Esophagus muscularis mucosa (tissue), 4 donors: ENCODE measurements around the gene APOE. TPM values are rescaled to one million over a fixed set of nuclear protein-coding genes. Genes with fewer than 3 reads are reported as not detected.

Experiments
- DNase-seq: peaks from one replicate; pipeline ENCODE4 v3.0.0-alpha.2; 2017; ENCODE audit errors: extremely low spot score
- H3K27ac ChIP-seq, 4 donors: fragments of 200-600 bp; sonication (generic); replicated peaks in 1 of 4; 1 replicate in 3 of 4; 2 replicates in 1 of 4; pipeline ENCODE4 v1.5.1; 2016 to 2019; ENCODE audit warnings: mild to moderate bottlenecking in 1 of 4
- H3K27me3 ChIP-seq, 4 donors: fragments of 200-600 bp; sonication (generic); one replicate each; pipeline versions ENCODE4 v1.5.1 to v1.6.0; 2016 to 2019
- H3K36me3 ChIP-seq, 4 donors: fragments of 200-600 bp; sonication (generic); one replicate each; pipeline ENCODE4 v1.5.1; 2016 to 2019
- H3K4me1 ChIP-seq, 4 donors: fragments of 200-600 bp; sonication (generic); one replicate each; pipeline ENCODE4 v1.5.1; 2016 to 2019
- H3K4me3 ChIP-seq, 4 donors: fragments of 200-600 bp; sonication (generic); 1 replicate in 2 of 4; 2 replicates in 2 of 4; pipeline ENCODE4 v1.5.1; 2016 to 2019; ENCODE audit warnings: mild to moderate bottlenecking in 4 of 4, moderate library complexity in 1 of 4
- H3K9me3 ChIP-seq, 4 donors: fragments of 200-600 bp; sonication (generic); 1 replicate in 3 of 4; 2 replicates in 1 of 4; pipeline ENCODE4 v1.5.1; 2016 to 2019
- EP300 ChIP-seq: sonication (generic); formaldehyde crosslinking; IDR thresholded peaks from one replicate; pipeline ENCODE4 v1.6.1; 2017; ENCODE audit warnings: antibody characterized with exemption
- POLR2A ChIP-seq: fragments of 450-650 bp; IDR thresholded peaks from one replicate; pipeline ENCODE4 v1.6.1; 2017; ENCODE audit warnings: antibody characterized with exemption, moderate library complexity, mild to moderate bottlenecking, low read depth
- POLR2AphosphoS5 ChIP-seq, 2 donors: sonication (generic); formaldehyde crosslinking; IDR thresholded peaks; one replicate each; pipeline ENCODE4 v1.6.1; 2017; ENCODE audit warnings: antibody characterized with exemption in 2 of 2
- WGBS: methylation state at CpG from one replicate; pipeline ENCODE4 v1.1.5; 2018; 5-methylcytosine and 5-hydroxymethylcytosine counted together
- intact Hi-C: fragments of 100-400 bp; cut with DNase I; formaldehyde crosslinking; loops from one replicate; pipeline ENCODE4 v1.15.1; 2023
- total RNA-seq, 4 donors: library from RNA; depleted of rRNA; stranded (reverse); fragments of >200 nt; gene quantifications; one replicate each; pipeline versions ENCODE4 v1.1.0 to v1.2.1, GENCODE V29; 2016
- TF ChIP-seq, protein P1 (sequence below), 3 experiments: fragments of 200-600 bp in 2 of 3; fragments of 450-650 bp in 1 of 3; sonication (generic) in 2 of 3; IDR thresholded peaks; one replicate each; pipeline ENCODE4 v1.5.1; 2017 to 2019; ENCODE audit warnings: antibody characterized with exemption in 3 of 3, mild to moderate bottlenecking in 2 of 3, moderate library complexity in 1 of 3

Gene APOE
- total RNA-seq, 4 donors from 2014 or later: 20.3 to 47.3 (median 37.2) TPM

DNA sequence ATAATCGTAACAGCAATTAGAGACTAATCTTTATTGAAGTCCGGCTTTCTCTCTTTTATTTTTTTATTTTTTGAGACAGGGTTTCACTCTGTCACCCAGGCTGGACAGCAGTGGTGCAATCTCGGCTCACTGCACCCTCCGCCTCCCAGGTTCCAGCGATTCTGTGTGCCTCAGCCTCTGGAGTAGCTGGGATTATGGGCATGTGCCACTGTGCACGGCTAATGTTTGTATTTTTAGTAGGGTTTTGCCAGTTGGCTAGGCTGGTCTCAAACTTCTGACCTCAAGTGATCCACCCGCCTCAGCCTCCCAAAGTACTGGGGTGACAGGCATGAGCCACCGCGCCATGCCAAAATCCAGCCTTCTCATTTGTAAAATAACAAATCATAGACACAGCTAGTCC lies 44.0 kb downstream of the APOE start:
- 71% methylated on average over 9 of the region's 9 CpGs for WGBS

DNA sequence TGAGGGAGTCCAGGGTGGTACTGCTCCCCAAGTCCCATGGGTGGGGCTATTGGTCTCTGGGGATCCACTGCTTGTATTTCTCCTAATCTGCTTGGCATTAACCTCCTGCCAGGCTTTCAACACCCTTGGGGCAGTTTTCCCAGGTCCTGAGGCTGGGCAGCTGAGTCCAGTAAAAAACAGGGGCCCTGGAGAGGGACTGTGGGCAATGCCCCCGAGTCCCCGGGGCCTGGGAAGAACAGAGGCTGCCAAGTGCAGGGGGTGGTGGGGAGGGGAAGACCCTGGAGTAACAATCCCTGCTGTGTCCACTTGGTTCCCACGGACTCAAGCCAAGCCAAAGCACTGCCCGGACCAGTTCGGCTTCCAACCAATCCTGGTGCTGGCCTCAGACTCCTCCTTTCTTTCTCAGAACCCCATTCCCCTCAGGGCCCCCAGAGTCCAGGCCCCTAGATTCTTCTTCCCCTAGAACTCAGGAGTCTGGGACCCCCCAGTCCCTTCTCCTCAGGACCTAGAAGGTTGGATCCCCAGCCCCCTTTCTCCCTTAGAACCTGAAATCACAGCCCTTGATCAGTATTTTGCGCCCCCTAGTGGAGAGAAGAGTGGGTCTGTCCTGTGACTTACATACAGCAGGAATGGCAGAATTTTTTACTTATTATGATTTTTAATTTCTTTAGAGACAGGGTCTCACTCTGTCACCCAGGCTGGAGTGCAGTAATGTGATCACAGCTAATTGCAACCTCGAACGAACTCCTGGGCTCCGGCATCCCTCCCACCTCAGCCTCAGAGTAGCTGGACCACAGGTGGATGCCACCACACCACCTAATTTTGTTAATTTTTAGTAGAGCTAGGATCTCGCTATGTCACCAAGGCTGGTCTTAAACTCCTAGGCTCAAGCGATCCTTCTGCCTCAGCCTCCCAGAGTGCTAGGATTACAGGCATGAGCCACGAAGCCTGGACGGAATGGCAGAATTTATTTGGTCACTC lies 45.9 kb downstream of the APOE start:
- Histone ChIP-seq H3K4me1 (peaks cover 24 to 42% (median 39%) of the 10 kb centered on the region in 4 donors), H3K27ac (peak overlapping the region in 3 of 4 donors; percentile 33 to 46 (median 36)), H3K9me3 (no peaks in the 10 kb centered on the region), H3K36me3 (peaks cover 0 to 31% (median 13%) of the 10 kb centered on the region in 4 donors), H3K27me3 (no peaks in the 10 kb centered on the region), H3K4me3 (no peak overlapping the region)
- intact Hi-C loops: loop anchor here (1.0 kb wide), 1 partner anchor 47 kb away; no protein-coding TSS in a partner anchor
- 41% methylated on average over 11 of the region's 13 CpGs for WGBS
- DNase-seq: no peak
- TF ChIP-seq, protein P1, sequence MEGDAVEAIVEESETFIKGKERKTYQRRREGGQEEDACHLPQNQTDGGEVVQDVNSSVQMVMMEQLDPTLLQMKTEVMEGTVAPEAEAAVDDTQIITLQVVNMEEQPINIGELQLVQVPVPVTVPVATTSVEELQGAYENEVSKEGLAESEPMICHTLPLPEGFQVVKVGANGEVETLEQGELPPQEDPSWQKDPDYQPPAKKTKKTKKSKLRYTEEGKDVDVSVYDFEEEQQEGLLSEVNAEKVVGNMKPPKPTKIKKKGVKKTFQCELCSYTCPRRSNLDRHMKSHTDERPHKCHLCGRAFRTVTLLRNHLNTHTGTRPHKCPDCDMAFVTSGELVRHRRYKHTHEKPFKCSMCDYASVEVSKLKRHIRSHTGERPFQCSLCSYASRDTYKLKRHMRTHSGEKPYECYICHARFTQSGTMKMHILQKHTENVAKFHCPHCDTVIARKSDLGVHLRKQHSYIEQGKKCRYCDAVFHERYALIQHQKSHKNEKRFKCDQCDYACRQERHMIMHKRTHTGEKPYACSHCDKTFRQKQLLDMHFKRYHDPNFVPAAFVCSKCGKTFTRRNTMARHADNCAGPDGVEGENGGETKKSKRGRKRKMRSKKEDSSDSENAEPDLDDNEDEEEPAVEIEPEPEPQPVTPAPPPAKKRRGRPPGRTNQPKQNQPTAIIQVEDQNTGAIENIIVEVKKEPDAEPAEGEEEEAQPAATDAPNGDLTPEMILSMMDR (IDR thresholded peaks at IDR 0.05): peak; percentile 79 to 83 (median 80)
- TF ChIP-seq EP300 (no peak), POLR2A (no peak)

More for the DNA sequence above, 44.0 kb downstream of the APOE start:
- H3K4me1 ChIP-seq: peaks cover 17 to 32% (median 31%) of the 10 kb centered on the region in 4 donors
- no peak overlapping the region for H3K27ac ChIP-seq
- TF ChIP-seq EP300 (no peak), POLR2A (no peak), POLR2AphosphoS5 (IDR thresholded peaks at IDR 0.05) (no peak)
- TF ChIP-seq, protein P1 (IDR thresholded peaks at IDR 0.05): no peak
- intact Hi-C loops: no loop called here
- H3K4me3 ChIP-seq: no peak overlapping the region
- DNase-seq: no peak
- peaks cover 0 to 31% (median 13%) of the 10 kb centered on the region in 4 donors for H3K36me3 ChIP-seq
- H3K27me3 ChIP-seq: no peaks in the 10 kb centered on the region
- no peaks in the 10 kb centered on the region for H3K9me3 ChIP-seq

DNA sequence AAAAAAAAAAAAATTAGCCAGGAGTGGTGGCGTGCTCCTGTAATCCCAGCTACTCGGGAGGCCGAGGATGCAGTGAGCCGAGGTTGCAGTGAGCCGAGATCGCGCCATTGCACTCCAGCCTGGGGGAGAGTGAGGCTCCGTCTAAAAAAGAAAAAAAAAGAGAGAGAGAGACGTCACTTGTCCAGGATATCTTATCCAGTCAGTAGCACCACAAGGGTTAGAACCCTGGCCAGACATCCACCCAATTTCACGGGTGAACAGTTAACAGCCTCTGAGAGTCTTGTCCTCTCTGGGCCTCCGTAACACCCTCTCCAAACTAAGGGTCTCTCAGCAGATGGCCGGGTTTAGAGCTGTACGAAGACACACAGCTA lies 48.7 kb downstream of the APOE start:
- Histone ChIP-seq H3K4me1 (peaks cover 37 to 70% (median 66%) of the 10 kb centered on the region in 4 donors), H3K27me3 (no peaks in the 10 kb centered on the region), H3K4me3 (peak overlapping the region; percentile 69 to 99 (median 92)), H3K9me3 (no peaks in the 10 kb centered on the region), H3K36me3 (peaks cover 0 to 24% (median 13%) of the 10 kb centered on the region in 4 donors), H3K27ac (peak overlapping the region; percentile 81 to 93 (median 90))
- 29% methylated on average over 13 of the region's 13 CpGs for WGBS
- intact Hi-C loops: no loop called here
- no peak for TF ChIP-seq EP300
- no peak for DNase-seq

DNA sequence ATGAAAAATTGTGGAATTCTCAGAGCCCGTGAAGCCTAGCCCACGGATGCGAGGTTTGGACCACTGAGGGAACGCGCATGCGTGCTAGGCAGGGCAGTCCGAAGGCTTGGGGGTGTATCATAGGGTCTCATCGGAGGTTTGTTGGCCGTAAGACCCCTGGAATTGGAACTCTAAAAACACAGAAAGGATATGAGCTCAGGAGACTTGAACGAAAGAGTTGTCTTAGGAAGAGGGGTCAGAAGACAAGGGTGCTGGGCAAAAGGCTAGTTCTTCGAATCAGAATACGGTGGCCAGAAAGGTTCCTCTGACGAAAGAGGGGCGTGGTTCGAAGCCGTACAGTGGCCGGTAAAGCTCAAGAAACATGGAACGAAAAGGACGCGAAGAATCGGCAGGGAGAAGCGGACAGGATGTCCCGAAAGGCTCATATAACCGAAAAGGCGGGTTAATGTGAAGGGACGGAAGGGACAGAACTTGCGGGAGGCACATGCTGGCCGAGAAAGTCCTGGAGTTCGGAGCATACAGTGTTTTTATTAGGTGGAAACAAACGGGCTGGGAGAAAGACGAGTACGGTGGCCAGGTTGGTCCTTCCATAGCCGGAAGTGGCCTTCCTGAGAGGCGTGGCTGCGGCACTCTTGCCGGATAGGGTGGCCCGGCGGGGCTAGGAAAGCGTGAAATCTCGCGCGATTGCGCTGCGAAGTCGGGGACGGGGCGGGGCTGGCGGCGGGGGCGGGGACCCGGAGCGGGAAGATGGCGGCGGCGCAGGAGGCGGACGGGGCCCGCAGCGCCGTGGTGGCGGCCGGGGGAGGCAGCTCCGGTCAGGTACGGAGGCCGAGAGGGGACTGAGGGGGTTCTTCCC lies 49.3 kb downstream of the APOE start, which contains the start of gene CLPTM1:
TSS of gene CLPTM1 (plus strand) at position 732 of the 856 bp plus-strand sequence. CDS start at position 748, 16 bp downstream.
- Histone ChIP-seq H3K27ac (peak within 1 kb of the TSS; percentile 81 to 93 (median 90)), H3K36me3 (peaks cover 0 to 19% (median 11%) of the 10 kb centered on the region in 4 donors), H3K4me3 (peak within 1 kb of the TSS; percentile 69 to 99 (median 92)), H3K4me1 (peaks cover 37 to 76% (median 70%) of the 10 kb centered on the region in 4 donors), H3K9me3 (no peaks in the 10 kb centered on the region), H3K27me3 (no peaks in the 10 kb centered on the region)
- intact Hi-C loops: no loop called here
- 1% methylated on average over 65 of the region's 65 CpGs for WGBS
- DNase-seq: peak; percentile 99
- TF ChIP-seq, protein P1 (IDR thresholded peaks at IDR 0.05): peak in 1 of 3 experiments; percentile 26
- TF ChIP-seq EP300: peak; percentile 20
- peak; percentile 88 to 93 for TF ChIP-seq POLR2AphosphoS5 (IDR thresholded peaks at IDR 0.05)
- TF ChIP-seq POLR2A: peak; percentile 28
